SH-SY5Y (cell line): ENCODE data around the gene OSBP.

ENCODE experiments used
- GATA2 ChIP-seq: IDR thresholded peaks from 2 replicates; pipeline ENCODE4 v1.6.1; 2011; ENCODE audit warnings: mild to moderate bottlenecking, low read depth, low read length
- GATA3 ChIP-seq: IDR thresholded peaks from 2 replicates; pipeline ENCODE4 v1.6.1; 2011; ENCODE audit warnings: low read depth, mild to moderate bottlenecking, low read length, moderate library complexity

DNA sequence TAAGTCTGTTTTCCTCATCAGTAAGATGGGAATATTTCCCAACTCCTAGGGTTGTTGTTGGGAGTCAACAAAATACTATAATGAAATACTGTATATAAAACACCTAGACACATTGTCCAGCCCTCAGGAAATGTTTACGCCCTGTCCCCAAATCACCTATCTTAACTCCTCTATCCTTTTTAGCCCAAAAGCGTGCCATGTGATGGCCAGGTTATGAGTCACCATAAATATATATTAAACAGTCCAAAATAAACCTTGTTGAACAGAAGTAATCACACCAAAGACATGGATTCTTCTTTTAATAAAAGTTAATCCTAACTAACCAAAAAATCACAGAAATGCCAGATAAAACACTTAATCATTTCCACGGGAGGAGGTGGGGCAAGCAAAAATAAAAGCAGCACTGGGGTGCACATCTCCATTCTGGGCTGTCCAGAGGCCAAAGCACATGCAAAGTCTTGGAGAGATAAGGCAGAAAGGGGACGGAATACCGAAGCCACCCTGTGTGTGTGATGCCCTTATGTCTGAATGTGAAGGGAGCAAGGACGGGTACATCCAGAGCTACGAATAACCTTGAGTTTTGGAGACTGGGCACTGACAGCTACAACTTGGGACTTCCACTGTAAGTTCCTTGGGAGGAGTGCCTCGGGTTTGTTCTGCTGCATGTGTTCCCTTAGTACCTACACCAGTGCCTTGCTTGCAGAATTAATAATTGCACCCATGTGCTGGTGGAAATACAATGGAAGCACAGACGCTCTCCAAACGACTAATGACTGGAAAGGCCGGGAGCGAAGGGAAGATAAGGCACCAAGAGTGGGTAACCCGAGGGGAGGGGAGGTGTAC lies 1.1 kb downstream of the OSBP start:
- TF ChIP-seq GATA2 (no peak), GATA3 (no peak)
